ENCODE data around the gene RNF26.

The RNF26 gene

GRCh38 chr11:119376197-119376847 lies 42.0 kb downstream of the RNF26 start:
- DNase-seq (ENCODE audit: low spot score): no peak
- no peak for TF ChIP-seq CTCF (IDR thresholded peaks at IDR 0.05; ENCODE audit: borderline replicate concordance, control extremely low read depth, extremely low read depth, insufficient read depth, missing control alignments)
- in situ Hi-C loops (cut with MboI; ENCODE audit: low sequenced_read_pairs, unreplicated experiment): no loop called here

GRCh38 chr11:119377112-119377901 lies 43.0 kb downstream of the RNF26 start:
- TF ChIP-seq CTCF (IDR thresholded peaks at IDR 0.05; ENCODE audit: borderline replicate concordance, control extremely low read depth, extremely low read depth, insufficient read depth, missing control alignments): no peak
- peak; percentile 13 for DNase-seq (ENCODE audit: low spot score)
- in situ Hi-C loops (cut with MboI; ENCODE audit: low sequenced_read_pairs, unreplicated experiment): no loop called here

- TF ChIP-seq CTCF (IDR thresholded peaks at IDR 0.05; ENCODE audit: borderline replicate concordance, control extremely low read depth, extremely low read depth, insufficient read depth, missing control alignments): no peak
- in situ Hi-C loops (cut with MboI; ENCODE audit: low sequenced_read_pairs, unreplicated experiment): no loop called here
- DNase-seq (ENCODE audit: low spot score): peak; percentile 9
Observed at GRCh38 chr11:119377961-119378667, 43.8 kb downstream of the RNF26 start.

- in situ Hi-C loops (cut with MboI; ENCODE audit: low sequenced_read_pairs, unreplicated experiment): no loop called here
- no peak for TF ChIP-seq CTCF (IDR thresholded peaks at IDR 0.05; ENCODE audit: borderline replicate concordance, control extremely low read depth, extremely low read depth, insufficient read depth, missing control alignments)
- DNase-seq (ENCODE audit: low spot score): peak; percentile 6
Observed at GRCh38 chr11:119378851-119379465, 44.6 kb downstream of the RNF26 start.

GRCh38 chr11:119380160-119380826 lies 46.0 kb downstream of the RNF26 start:
- TF ChIP-seq CTCF (IDR thresholded peaks at IDR 0.05; ENCODE audit: borderline replicate concordance, control extremely low read depth, extremely low read depth, insufficient read depth, missing control alignments): no peak
- peak; percentile 5 for DNase-seq (ENCODE audit: low spot score)
- in situ Hi-C loops (cut with MboI; ENCODE audit: low sequenced_read_pairs, unreplicated experiment): no loop called here

- no peak for TF ChIP-seq CTCF (IDR thresholded peaks at IDR 0.05; ENCODE audit: borderline replicate concordance, control extremely low read depth, extremely low read depth, insufficient read depth, missing control alignments)
- in situ Hi-C loops (cut with MboI; ENCODE audit: low sequenced_read_pairs, unreplicated experiment): no loop called here
- DNase-seq (ENCODE audit: low spot score): peak; percentile 15
Observed at GRCh38 chr11:119380827-119381180, 46.5 kb downstream of the RNF26 start.

All from GM13976 (cell line).